Psoas muscle (tissue), 8 donors: ENCODE measurements around the gene GLI1. TPM values are rescaled to one million over a fixed set of nuclear protein-coding genes. Genes with fewer than 3 reads are reported as not detected.

Source experiments
- ATAC-seq, 4 donors: fragments of 200-7000 bp; cut with Tn5 transposase; one replicate each; pipeline ENCODE4 v1.9.1; 2020; ENCODE audit warnings: moderate library complexity in 3 of 4, mild to moderate bottlenecking in 2 of 4
- DNase-seq, 2 donors: peaks; one replicate each; pipeline ENCODE4 v3.0.0-alpha.2; 2020
- H3K27ac ChIP-seq: fragments of 200-600 bp; one replicate; pipeline ENCODE4 v1.8.0; 2022
- H3K27me3 ChIP-seq, 3 donors: fragments of 200-600 bp in 1 of 3; one replicate each; pipeline versions ENCODE4 v1.6.1 to v1.8.0; 2013 to 2022; ENCODE audit warnings: low read length in 2 of 3, mild to moderate bottlenecking in 2 of 3, moderate library complexity in 1 of 3; ENCODE audit not compliant: insufficient read depth in 3 of 3
- H3K36me3 ChIP-seq, 2 donors: fragments of 200-600 bp in 1 of 2; one replicate each; pipeline versions ENCODE4 v1.6.1 to v1.8.0; 2013 to 2022; ENCODE audit warnings: low read depth in 1 of 2, mild to moderate bottlenecking in 1 of 2, moderate library complexity in 1 of 2; ENCODE audit not compliant: insufficient read depth in 1 of 2
- H3K4me1 ChIP-seq: fragments of 200-600 bp; one replicate; pipeline ENCODE4 v1.8.0; 2022
- H3K4me3 ChIP-seq: fragments of 200-600 bp; one replicate; pipeline ENCODE4 v1.8.0; 2022; ENCODE audit warnings: mild to moderate bottlenecking
- H3K9me3 ChIP-seq: fragments of 200-600 bp; one replicate; pipeline ENCODE4 v1.8.0; 2022
- CTCF ChIP-seq: fragments of 200-600 bp; IDR thresholded peaks from one replicate; pipeline ENCODE4 v1.8.0; 2022; ENCODE audit warnings: antibody characterized with exemption
- WGBS, 3 donors: extraction: QIAGEN DNeasy Blood & Tissue Kit; methylation state at CpG; one replicate each; pipeline versions ENCODE4 v1.1.6 to v1.1.7; 2013; 5-methylcytosine and 5-hydroxymethylcytosine counted together
- intact Hi-C, 2 donors: fragments of 100-400 bp; cut with DNase I; formaldehyde crosslinking; loops; one replicate each; pipeline versions ENCODE4 v1.11.0 to v1.14.2; 2022
- polyA plus RNA-seq, 3 donors: library from polyadenylated mRNA; stranded (reverse); fragments of 200-250 nt; gene quantifications; one replicate each; pipeline ENCODE4 v1.2.3, GENCODE V29; 2013
- total RNA-seq, 4 donors: library from RNA; stranded (reverse); fragmentation: NEBNext Ultra II Directional in 2 of 4; extraction: Animal tissue kit (Norgen Biotek cat#: 25700) in 2 of 4; gene quantifications; one replicate each; pipeline versions ENCODE4 v1.2.1 to v1.2.4, GENCODE V29; 2021 to 2023
- donor health status: healthy with polysubstance abuse.
- donor health status: DM: no; HTN: no; CAD: no; lungs with moderate emphysema.
- donor health status: Bipolar disorder and iron deficiency.
- donor health status: healthy.
- donor health status: DM: yes; HTN: yes; CAD: no.
- donor health status: DM: no; HTN: no; CAD: no.
- donor health status: DM: no; HTN: no; CAD: no.
- donor health status: DM: yes; HTN: yes; CAD: no.

GLI1 gene
- total and polyA plus RNA-seq, 7 donors: 0.07 to 0.86 (median 0.29) TPM; not detected in 1

DNA sequence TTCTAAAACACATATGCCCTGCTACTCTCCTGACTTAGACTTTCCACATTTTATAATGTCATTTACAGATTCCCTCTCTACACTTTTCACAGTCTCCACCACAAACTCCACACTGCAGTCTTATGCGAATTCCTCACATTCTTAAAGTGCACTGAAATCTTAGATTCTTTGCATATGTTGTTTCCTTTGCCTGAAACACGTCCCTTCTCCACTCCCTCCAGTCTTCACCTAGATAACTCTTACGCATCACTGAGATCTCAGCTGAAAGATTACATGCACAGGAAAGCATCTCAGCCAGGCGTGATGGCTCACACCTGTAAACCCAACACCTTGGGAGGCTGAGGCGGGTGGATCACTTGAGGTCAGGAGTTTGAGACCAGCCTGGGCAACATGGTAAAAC, 23.9 kb downstream of the GLI1 start:
- peaks cover 0 to 3% (median 2%) of the 10 kb centered on the region in 3 donors for H3K27me3 ChIP-seq
- WGBS, 3 donors: 42 to 51% (median 43%) methylated on average over 5 of the region's 5 CpGs
- TF ChIP-seq CTCF: no peak
- no peak overlapping the region for H3K4me3 ChIP-seq
- H3K36me3 ChIP-seq: no peaks in the 10 kb centered on the region
- ATAC-seq (no peak), DNase-seq (peak in 1 of 2 donors; percentile 19)
- no peak overlapping the region for H3K27ac ChIP-seq
- intact Hi-C loops: no loop called here
- no peaks in the 10 kb centered on the region for H3K9me3 ChIP-seq
- H3K4me1 ChIP-seq: peaks cover under 1% of the 10 kb centered on the region

- Histone ChIP-seq H3K27ac (no peak overlapping the region), H3K9me3 (no peaks in the 10 kb centered on the region), H3K4me3 (no peak overlapping the region), H3K4me1 (peaks cover 10% of the 10 kb centered on the region), H3K27me3 (peaks cover 0 to 3% (median 0%) of the 10 kb centered on the region in 3 donors), H3K36me3 (peaks cover 7 to 18% of the 10 kb centered on the region in 2 donors)
- TF ChIP-seq CTCF: no peak
- DNase-seq (no peak), ATAC-seq (no peak)
- intact Hi-C loops: loop anchor here in 1 of 2 donors (5.0 kb wide), 1 partner anchor 37 kb away; the partner anchor contains the start of genes DDIT3 and MBD6
Measured at GRCh38 chr12:57485695-57486094, 26.1 kb downstream of the GLI1 start.

GRCh38 chr12:57487055-57487596, 27.5 kb downstream of the GLI1 start:
- TF ChIP-seq CTCF: no peak
- no peak for DNase-seq
- Histone ChIP-seq H3K9me3 (no peaks in the 10 kb centered on the region), H3K4me1 (peaks cover 10% of the 10 kb centered on the region), H3K4me3 (peak overlapping the region; percentile 96), H3K27ac (peak overlapping the region; percentile 76), H3K27me3 (peaks cover 0 to 3% (median 0%) of the 10 kb centered on the region in 3 donors), H3K36me3 (peaks cover 12 to 32% of the 10 kb centered on the region in 2 donors)
- intact Hi-C loops: loop anchor here in 1 of 2 donors (5.0 kb wide), 1 partner anchor 35 kb away; the partner anchor contains the start of genes DDIT3 and MBD6
- WGBS, 3 donors: 81 to 85% (median 82%) methylated on average over 27 of the region's 27 CpGs
- peak in 1 of 4 donors; percentile 4 for ATAC-seq

DNA sequence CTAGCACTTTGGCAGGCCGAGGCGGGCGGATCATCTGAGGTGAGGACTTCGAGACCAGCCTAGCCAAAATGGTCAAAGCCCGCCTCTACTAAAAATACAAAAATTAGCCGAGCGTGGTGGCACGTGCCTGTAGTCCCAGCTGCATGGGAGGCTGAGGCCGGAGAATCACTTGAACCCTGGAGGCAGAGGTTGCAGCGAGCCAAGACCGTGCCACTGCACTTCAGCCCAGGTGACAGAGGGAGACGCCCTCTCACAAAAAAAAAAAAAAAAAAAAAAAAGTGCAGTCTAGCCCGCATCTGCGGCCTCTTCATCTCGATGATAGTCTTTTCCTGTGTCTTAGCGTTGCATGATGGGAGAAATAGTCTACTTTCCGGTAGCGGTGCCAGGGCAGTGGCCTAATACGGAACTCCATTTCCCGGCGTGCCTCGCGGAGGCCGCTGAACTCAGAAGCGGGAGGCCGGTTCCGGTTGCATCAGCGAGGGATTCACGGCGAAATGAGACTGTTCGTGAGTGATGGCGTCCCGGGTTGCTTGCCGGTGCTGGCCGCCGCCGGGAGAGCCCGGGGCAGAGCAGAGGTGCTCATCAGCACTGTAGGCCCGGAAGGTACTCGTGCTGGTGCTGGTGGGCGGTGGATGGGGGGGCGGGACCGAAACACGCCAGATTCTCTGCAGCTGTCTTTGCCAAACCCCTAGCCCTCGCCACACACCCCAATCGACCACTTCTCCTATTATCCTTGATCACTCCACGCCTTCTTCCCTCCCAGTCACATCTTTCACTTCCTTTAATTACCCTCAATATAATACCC, 28.2 kb downstream of the GLI1 start, which contains the start of gene MARS1:
Gene MARS1 (plus strand): TSS at position 472 of the 805 bp plus-strand sequence. CDS start 23 bp downstream, at position 495.
- ATAC-seq (peak; percentile 97 to 99 (median 98)), DNase-seq (peak; percentile 94 to 97)
- H3K27me3 ChIP-seq: no peaks in the 10 kb centered on the region
- no peaks in the 10 kb centered on the region for H3K9me3 ChIP-seq
- peaks cover 14 to 34% of the 10 kb centered on the region in 2 donors for H3K36me3 ChIP-seq
- intact Hi-C loops: loop anchor here in 1 of 2 donors (5.0 kb wide), 1 partner anchor 35 kb away; the partner anchor contains the start of genes DDIT3 and MBD6
- 1 to 2% (median 2%) methylated on average over 41 to 47 of the region's 47 CpGs for WGBS, 3 donors
- peaks cover 10% of the 10 kb centered on the region for H3K4me1 ChIP-seq
- TF ChIP-seq CTCF: no peak
- H3K4me3 ChIP-seq: peak within 1 kb of the TSS; percentile 96
- H3K27ac ChIP-seq: peak within 1 kb of the TSS; percentile 76
